ENCODE measurements around the gene FAM110A. TPM values are rescaled to one million over a fixed set of nuclear protein-coding genes. Genes with fewer than 3 reads are reported as not detected.

The FAM110A gene
- total RNA-seq (2022; extraction: Qiagen RNA extraction; ENCODE audit: low read depth), result 6.6 to 12.5 TPM (median 11.5 TPM) in 5 replicates

GRCh38 chr20:833450-834150 lies at the start of gene FAM110A:
Gene FAM110A, plus strand, starts transcription at chr20:833715. Its CDS starts 11,090 bp downstream, at chr20:844805.

Other genes starting within 250 kb of the FAM110A start
- gene TCF15, start 223.4 kb upstream of the FAM110A start, total RNA-seq (2022; extraction: Qiagen RNA extraction; ENCODE audit: low read depth), result not detected in 5 replicates
- gene SRXN1, start 180.5 kb upstream of the FAM110A start, total RNA-seq (2022; extraction: Qiagen RNA extraction; ENCODE audit: low read depth), result 266 to 333 TPM (median 278 TPM) in 5 replicates
- gene SCRT2, start 157.9 kb upstream of the FAM110A start, total RNA-seq (2022; extraction: Qiagen RNA extraction; ENCODE audit: low read depth), result not detected in 5 replicates
- gene SLC52A3, start 65.2 kb upstream of the FAM110A start, total RNA-seq (2022; extraction: Qiagen RNA extraction; ENCODE audit: low read depth), result 0.34 to 0.69 TPM (median 0.55 TPM) in 5 replicates
- gene ANGPT4, start 82.6 kb downstream of the FAM110A start, total RNA-seq (2022; extraction: Qiagen RNA extraction; ENCODE audit: low read depth), result 0.03 TPM in 1 of 5 replicates, not detected in the others
- gene RSPO4, start 168.6 kb downstream of the FAM110A start, total RNA-seq (2022; extraction: Qiagen RNA extraction; ENCODE audit: low read depth), result not detected in 5 replicates

Measured in A549 treated with RU486 at 1 μM for 4 hours (cell line).